Caco-2 (cell line): ENCODE measurements around the gene SMYD3. TPM values are rescaled to one million over a fixed set of nuclear protein-coding genes. Genes with fewer than 3 reads are reported as not detected.

Source experiments
- BruUV-seq: library from RNA; stranded (reverse); fragments of 400-500 nt; replicated peaks from 2 replicates; lab custom pipeline; 2021; lab: Mats Ljungman, UMichigan
- CTCF ChIA-PET: fragments of 300-600 bp; sonication (Branson Sonifier 250); formaldehyde crosslinking; loops from one replicate; lab custom pipeline; 2022; ENCODE audit warnings: antibody characterized with exemption; lab: Charles Lee
- POLR2A ChIA-PET: fragments of 300-600 bp; sonication (Branson Sonifier 250); formaldehyde crosslinking; loops from one replicate; lab custom pipeline; 2022; ENCODE audit warnings: antibody characterized with exemption; lab: Charles Lee
- DNase-seq, 2 experiments: peaks; one replicate each; pipeline versions ENCODE4 v3.0.0 to v3.0.0-alpha.2; 2020 to 2022
- H3K27me3 ChIP-seq: replicated peaks from 2 replicates; pipeline ENCODE4 v1.6.0; 2011; ENCODE audit warnings: low read length; ENCODE audit not compliant: control insufficient read depth, insufficient read depth
- H3K36me3 ChIP-seq: 2 replicates; pipeline ENCODE4 v1.5.1; 2011; ENCODE audit warnings: low read length; ENCODE audit not compliant: control insufficient read depth, insufficient read depth
- H3K4me1 ChIP-seq: fragments of 250-450 bp; sonication (Bioruptor Pico); 2 replicates; pipeline ENCODE4 v1.5.1; 2020; ENCODE audit warnings: mild to moderate bottlenecking
- H3K4me3 ChIP-seq: 2 replicates; pipeline ENCODE4 v1.5.1; 2011; ENCODE audit warnings: low read depth, mild to moderate bottlenecking, control low read depth, low read length
- H3K9me3 ChIP-seq: fragments of 250-450 bp; sonication (Bioruptor Pico); 2 replicates; pipeline ENCODE4 v1.5.1; 2020; ENCODE audit warnings: mild to moderate bottlenecking, moderate library complexity
- H3K27ac Mint-ChIP-seq: one replicate; pipeline ENCODE4 v1.8.0; 2022; ENCODE audit warnings: mixed read lengths; ENCODE audit not compliant: unreplicated experiment
- H3K27me3 Mint-ChIP-seq: one replicate; pipeline ENCODE4 v1.8.0; 2022; ENCODE audit warnings: mixed read lengths; ENCODE audit not compliant: insufficient read depth, unreplicated experiment
- H3K36me3 Mint-ChIP-seq: one replicate; pipeline ENCODE4 v1.8.0; 2022; ENCODE audit warnings: mild to moderate bottlenecking, mixed read lengths; ENCODE audit not compliant: insufficient read depth, unreplicated experiment
- H3K4me1 Mint-ChIP-seq: one replicate; pipeline ENCODE4 v1.8.0; 2022; ENCODE audit warnings: low read depth, mixed read lengths; ENCODE audit not compliant: unreplicated experiment
- H3K4me3 Mint-ChIP-seq: one replicate; pipeline ENCODE4 v1.8.0; 2022; ENCODE audit warnings: mild to moderate bottlenecking, moderate library complexity, mixed read lengths; ENCODE audit not compliant: unreplicated experiment
- H3K9me3 Mint-ChIP-seq: one replicate; pipeline ENCODE4 v1.8.0; 2022; ENCODE audit warnings: mixed read lengths; ENCODE audit not compliant: unreplicated experiment
- intact Hi-C: fragments of 100-400 bp; cut with micrococcal nuclease; formaldehyde crosslinking; loops from one replicate; pipeline ENCODE4 v1.10.0; 2022; ENCODE audit not compliant: unreplicated experiment
- total RNA-seq: library from RNA; stranded (reverse); gene quantifications from 2 replicates; pipeline ENCODE4 v1.2.3, GENCODE V29; 2022
- TF ChIP-seq, protein P1 (sequence below), 2 experiments: fragments of 200-600 bp in 1 of 2; IDR thresholded peaks; 1 replicate in 1 of 2; 2 replicates in 1 of 2; pipeline versions ENCODE4 v1.5.1 to v1.8.0; 2011 to 2022; ENCODE audit warnings: antibody characterized with exemption in 1 of 2, control low read depth in 1 of 2, inconsistent platforms in 1 of 2, low read depth in 1 of 2, low read length in 1 of 2, mild to moderate bottlenecking in 1 of 2, moderate library complexity in 1 of 2; ENCODE audit not compliant: insufficient read depth in 1 of 2, severe bottlenecking in 1 of 2, unreplicated experiment in 1 of 2

SMYD3 gene
- total RNA-seq, 1 experiment from 2014 or later = 33.0 TPM

DNA sequence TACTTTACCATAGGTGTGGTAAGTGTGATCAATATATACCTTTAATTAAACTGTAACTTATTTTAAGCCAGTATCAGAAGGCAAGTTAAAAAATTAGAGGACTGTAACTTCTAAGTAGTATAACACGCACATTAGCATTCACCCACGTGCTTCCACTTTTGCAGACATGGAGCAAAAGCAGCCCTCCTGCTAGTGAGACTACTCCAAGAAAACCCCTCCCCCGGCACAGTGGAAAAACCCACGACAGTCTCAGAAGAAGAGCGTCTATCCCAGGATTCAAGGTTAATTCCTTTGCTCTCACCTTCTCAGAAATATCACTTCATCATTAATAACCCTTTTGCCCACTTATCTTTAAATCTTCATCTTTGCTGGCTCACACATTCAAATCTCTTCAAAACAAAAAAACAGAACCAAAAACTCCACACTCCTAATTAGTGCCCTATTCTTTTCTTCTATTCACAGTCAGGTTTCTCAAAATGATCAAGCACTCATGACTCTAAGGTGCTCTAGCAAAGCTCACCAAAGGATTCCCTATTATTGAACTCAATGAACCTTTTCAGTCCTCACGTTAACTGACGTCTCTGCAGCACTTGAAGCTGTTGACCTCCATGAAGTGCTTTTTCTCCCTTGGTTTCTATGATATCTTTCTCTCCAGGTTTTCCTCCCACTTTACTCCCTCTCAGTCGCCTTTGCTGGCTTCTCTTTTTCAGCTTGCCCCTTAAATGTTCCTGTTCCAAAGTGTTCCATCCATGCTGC, 213.5 kb downstream of the SMYD3 start:
- Mint-ChIP-seq H3K27ac (no peak overlapping the region), H3K9me3 (no peaks in the 10 kb centered on the region), H3K4me1 (no peaks in the 10 kb centered on the region), H3K27me3 (no peaks in the 10 kb centered on the region), H3K4me3 (no peak overlapping the region), H3K36me3 (no peaks in the 10 kb centered on the region)
- ChIA-PET POLR2A (no interaction called here), CTCF (no interaction called here)
- Histone ChIP-seq H3K4me3 (no peak overlapping the region), H3K27me3 (no peaks in the 10 kb centered on the region), H3K9me3 (no peaks in the 10 kb centered on the region), H3K36me3 (no peaks in the 10 kb centered on the region), H3K4me1 (no peaks in the 10 kb centered on the region)
- no peak for DNase-seq
- intact Hi-C loops = no loop called here
- no TSS peak for BruUV-seq
- TF ChIP-seq, protein P1, sequence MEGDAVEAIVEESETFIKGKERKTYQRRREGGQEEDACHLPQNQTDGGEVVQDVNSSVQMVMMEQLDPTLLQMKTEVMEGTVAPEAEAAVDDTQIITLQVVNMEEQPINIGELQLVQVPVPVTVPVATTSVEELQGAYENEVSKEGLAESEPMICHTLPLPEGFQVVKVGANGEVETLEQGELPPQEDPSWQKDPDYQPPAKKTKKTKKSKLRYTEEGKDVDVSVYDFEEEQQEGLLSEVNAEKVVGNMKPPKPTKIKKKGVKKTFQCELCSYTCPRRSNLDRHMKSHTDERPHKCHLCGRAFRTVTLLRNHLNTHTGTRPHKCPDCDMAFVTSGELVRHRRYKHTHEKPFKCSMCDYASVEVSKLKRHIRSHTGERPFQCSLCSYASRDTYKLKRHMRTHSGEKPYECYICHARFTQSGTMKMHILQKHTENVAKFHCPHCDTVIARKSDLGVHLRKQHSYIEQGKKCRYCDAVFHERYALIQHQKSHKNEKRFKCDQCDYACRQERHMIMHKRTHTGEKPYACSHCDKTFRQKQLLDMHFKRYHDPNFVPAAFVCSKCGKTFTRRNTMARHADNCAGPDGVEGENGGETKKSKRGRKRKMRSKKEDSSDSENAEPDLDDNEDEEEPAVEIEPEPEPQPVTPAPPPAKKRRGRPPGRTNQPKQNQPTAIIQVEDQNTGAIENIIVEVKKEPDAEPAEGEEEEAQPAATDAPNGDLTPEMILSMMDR (IDR thresholded peaks at IDR 0.05; ENCODE audit: insufficient read depth in 1 of 2, low read depth in 1 of 2, low read length in 1 of 2, severe bottlenecking in 1 of 2, unreplicated experiment in 1 of 2) = no peak

DNA sequence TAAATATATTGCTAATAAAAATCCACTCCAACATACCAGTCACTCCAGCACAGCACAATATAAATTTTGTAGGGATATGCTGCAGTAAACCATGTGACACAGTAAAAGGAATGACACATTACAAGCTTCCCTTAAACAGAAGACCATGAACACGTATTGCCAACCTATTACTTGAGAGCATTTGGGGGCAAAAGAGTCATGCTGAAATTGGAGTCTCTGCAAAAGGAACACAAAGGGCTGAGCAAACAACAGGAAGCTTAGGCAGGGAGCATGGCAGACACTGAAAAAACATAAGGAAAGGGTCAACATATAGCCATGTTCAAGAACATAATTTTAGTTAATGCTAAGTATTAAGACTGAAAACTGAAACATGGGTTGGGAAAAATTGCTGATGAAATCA, 214.5 kb downstream of the SMYD3 start:
- Mint-ChIP-seq H3K4me3 (no peak overlapping the region), H3K27me3 (no peaks in the 10 kb centered on the region), H3K36me3 (no peaks in the 10 kb centered on the region), H3K9me3 (no peaks in the 10 kb centered on the region), H3K27ac (no peak overlapping the region), H3K4me1 (no peaks in the 10 kb centered on the region)
- H3K4me1 ChIP-seq = no peaks in the 10 kb centered on the region
- no peak for DNase-seq
- H3K36me3 ChIP-seq = no peaks in the 10 kb centered on the region
- BruUV-seq = no TSS peak
- H3K9me3 ChIP-seq = no peaks in the 10 kb centered on the region
- H3K27me3 ChIP-seq = no peaks in the 10 kb centered on the region
- POLR2A ChIA-PET = no interaction called here
- no peak overlapping the region for H3K4me3 ChIP-seq
- intact Hi-C loops = no loop called here
- TF ChIP-seq, protein P1 (IDR thresholded peaks at IDR 0.05; ENCODE audit: insufficient read depth in 1 of 2, low read depth in 1 of 2, low read length in 1 of 2, severe bottlenecking in 1 of 2, unreplicated experiment in 1 of 2) = no peak
- CTCF ChIA-PET = no interaction called here

DNA sequence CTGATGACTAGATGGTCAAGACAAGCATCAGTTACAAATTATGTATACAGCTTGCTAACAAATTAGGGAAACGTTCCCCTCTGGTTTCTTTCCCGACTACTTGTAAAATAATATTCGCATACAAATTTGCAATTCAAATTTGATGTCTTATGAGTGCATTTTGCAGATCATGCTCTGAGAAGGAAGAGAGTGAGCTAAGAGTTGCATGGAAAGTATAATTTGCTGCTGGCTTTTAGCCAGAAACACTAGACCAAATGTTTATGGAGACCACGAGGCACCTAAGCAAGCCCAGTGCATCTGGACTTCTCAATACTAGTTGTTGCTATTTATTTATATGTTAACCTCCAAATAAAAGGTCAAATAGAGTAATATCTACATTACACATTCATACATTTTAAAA, 216.0 kb downstream of the SMYD3 start:
- no peaks in the 10 kb centered on the region for H3K36me3 Mint-ChIP-seq
- intact Hi-C loops = no loop called here
- Histone ChIP-seq H3K4me1 (no peaks in the 10 kb centered on the region), H3K4me3 (no peak overlapping the region), H3K36me3 (no peaks in the 10 kb centered on the region), H3K9me3 (no peaks in the 10 kb centered on the region; the same call in 1 of the 2 replicates), H3K27me3 (no peaks in the 10 kb centered on the region)
- H3K4me1 Mint-ChIP-seq = no peaks in the 10 kb centered on the region
- BruUV-seq = no TSS peak
- DNase-seq = no peak
- POLR2A ChIA-PET = no interaction called here
- CTCF ChIA-PET = no interaction called here
- no peak overlapping the region for H3K27ac Mint-ChIP-seq
- H3K4me3 Mint-ChIP-seq = no peak overlapping the region
- no peaks in the 10 kb centered on the region for H3K27me3 Mint-ChIP-seq
- TF ChIP-seq, protein P1 (IDR thresholded peaks at IDR 0.05; ENCODE audit: insufficient read depth in 1 of 2, low read depth in 1 of 2, low read length in 1 of 2, severe bottlenecking in 1 of 2, unreplicated experiment in 1 of 2) = no peak
- H3K9me3 Mint-ChIP-seq = no peaks in the 10 kb centered on the region
